NCI-H460 (cell line): ENCODE data around the gene SIPA1. TPM values are rescaled to one million over a fixed set of nuclear protein-coding genes. Genes with fewer than 3 reads are reported as not detected.
A peak's percentile ranks its signal among the peaks of the same experiment; 100 is the strongest.
"Not testable (repeated sequence)": the region's sequence is repeated elsewhere in the genome, so short reads cannot be mapped to it uniquely, and the experiment has no call there.

ENCODE experiments used
- DNase-seq: peaks from one replicate; pipeline ENCODE4 v3.0.0-alpha.2; 2016; ENCODE audit warnings: low read depth; ENCODE audit errors: extremely low read depth
- total RNA-seq: library from RNA; depleted of rRNA; stranded (reverse); fragments of >200 nt; shearing (Covaris generic); gene quantifications from 2 replicates; pipeline ENCODE4 v1.2.3, GENCODE V29; 2014

Gene SIPA1
- total RNA-seq, 1 experiment from 2014 or later: 6.0 TPM

DNA sequence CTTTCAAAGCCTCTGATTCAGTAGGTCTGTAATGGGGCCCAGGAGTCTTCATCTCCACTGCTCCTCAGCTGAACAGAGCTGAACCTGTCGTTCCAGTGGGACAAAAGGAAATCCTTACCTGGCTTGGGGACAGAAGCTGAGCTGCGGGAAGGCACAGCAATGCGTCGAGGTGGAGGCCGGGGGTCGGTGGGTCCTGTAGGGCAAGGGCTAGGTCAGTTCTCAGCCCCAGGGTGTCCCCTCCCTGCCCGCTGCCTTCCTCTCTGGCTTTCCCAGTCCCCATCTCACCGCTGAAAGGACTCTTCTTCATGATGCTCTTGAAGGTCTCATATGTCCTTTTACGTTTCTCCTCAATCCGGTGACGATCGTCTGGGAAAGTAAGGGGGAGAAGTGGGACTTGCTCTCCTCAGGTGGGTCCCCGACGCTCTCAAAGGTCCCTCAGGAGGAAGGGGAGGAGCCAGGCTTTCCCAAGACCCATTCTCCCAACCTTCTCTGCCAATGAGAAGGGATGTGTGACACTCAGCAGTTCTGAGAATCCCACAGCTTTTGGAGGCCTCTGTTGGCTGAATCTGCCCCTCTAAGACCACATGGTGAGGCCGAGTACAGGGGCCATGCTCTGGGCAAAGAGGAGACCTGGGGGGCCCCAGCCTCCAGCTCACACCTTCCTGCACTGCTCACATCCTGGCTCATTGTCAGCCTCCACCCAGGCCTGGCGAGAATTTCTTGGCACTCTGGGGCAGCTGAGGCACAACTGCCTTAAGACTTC is 17.9 kb downstream of the SIPA1 start:
- DNase-seq: no peak

DNA sequence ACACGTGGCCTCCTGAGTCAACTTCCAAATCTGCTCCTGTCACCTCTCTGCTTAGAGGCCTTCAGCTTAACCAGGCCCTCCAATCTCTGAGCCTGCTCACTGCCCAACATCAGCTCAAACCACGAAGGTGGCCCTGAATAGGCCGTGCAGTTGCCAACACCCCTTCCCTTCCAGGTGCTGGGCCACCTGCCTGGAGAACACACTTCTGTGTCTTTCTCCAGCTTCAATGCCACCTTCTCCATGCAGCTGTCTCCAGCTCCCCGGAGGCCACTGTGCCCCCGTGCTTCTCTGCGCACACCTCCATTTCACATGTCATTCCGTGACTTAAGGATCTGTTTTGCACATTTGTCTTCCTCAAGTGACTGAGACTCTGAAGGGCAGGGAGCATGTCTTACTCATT is 19.5 kb downstream of the SIPA1 start:
- DNase-seq: no peak

DNA sequence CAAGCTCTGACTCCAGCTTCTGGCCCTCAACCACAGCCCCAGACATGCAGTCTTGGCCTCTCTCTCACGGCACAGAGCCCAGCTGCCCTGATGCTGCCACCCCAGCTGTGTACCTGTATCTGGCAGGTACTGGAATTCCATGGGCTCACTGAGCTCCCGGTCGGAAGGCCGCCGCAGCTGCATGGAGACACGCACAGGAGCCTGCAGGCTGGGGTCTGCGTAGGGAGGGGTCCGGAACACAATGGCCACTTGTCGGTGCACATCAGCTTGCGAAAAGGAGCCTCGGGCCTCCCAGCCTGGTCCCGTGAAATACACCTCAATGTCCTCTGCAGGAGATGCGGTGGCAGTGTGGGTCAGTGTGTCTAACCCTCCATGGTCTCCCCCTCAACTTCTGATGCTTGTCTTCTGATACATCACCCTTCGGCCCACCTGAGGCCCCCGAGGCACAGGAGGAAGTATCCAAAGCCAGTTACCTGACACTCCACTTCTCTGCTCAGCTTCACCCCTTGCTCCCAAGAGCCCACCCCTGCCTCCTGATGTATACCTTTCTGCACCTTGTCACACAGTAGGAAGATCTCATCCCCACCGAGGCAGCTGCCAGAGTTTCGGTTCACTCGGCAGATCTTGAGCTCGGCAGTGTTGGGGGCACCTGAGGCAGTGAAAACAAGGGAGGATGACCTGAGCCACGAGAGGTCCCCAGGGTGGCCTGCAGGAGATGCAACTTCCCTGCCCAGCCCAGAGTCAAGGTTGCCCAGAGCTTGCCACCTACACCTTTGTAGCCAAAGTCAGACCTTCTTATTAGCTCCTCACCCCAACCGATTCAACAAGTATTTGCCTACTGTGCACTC is 20.5 kb downstream of the SIPA1 start:
- DNase-seq: no peak

DNA sequence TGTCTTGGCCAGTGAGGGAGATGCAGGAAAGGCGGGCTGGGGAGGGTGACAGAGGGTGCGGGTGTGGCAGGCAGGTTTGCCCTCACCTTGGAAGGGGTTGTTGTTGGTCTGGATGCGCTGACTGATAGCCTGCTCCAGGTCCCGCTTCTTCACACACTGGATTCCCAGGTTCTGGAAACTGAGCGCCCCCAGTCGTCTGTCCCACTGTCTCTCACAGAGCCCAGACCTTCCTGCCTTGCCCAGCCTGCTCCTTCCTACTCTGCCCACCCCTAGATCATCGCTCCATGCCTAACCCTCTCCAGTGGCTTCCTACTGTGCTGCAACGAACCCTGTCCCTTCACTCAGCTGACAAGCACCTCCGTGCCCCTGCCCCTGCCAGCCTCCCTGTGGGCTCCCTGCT is 22.1 kb downstream of the SIPA1 start:
- no peak for DNase-seq

DNA sequence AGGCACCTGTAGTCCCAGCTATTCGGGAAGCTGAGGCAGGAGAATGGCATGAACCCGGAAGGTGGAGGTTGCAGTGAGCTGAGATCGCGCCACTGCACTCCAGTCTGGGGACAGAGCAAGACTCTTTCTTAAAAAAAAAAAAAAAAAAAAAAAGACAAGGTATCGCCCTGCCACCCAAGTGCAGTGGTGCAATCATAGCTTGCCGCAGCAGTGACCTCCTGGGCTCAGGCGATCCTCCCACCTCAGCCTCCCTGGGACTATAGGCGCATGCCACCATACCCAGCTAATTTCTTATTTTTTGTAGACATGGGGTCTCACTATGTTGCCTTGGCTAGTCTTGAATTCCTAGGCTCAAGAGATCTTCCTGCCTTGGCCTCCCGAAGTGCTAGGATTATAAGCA is 23.0 kb downstream of the SIPA1 start:
- DNase-seq: not testable (repeated sequence)

DNA sequence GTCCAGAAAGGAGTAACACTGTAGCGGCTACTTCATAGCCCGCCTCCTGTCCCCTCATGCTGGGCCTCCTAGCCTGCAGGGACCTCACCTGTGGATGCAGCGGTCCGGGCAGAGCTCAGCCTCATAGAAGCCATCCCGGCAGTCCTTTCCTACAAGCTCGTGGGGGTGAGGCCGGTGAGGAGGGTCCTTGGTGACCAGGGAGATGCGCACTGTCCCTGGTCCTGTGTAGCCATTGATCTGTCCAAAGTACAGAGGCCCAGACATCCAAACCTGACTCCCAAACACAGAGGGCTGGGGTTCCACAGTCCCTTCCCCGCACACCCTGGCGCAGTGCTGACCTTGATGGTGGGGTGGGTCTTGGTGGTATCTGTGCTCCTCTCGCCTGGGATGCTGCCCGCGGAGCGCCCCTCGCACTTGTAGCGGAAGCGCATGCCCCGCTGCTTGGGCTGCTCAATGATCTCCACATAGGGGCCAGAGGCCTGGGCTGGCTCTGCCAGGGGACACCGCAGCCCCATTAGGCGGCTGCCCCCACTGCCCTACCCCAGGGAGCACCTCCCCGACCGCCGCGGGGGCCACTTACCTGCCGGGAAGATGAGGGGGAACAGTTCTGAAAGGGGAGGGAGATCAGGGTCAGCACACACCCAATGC is 23.8 kb downstream of the SIPA1 start:
- DNase-seq: no peak

- DNase-seq: no peak
Measured at GRCh38 chr11:65662247-65662798, 24.4 kb downstream of the SIPA1 start.

DNA sequence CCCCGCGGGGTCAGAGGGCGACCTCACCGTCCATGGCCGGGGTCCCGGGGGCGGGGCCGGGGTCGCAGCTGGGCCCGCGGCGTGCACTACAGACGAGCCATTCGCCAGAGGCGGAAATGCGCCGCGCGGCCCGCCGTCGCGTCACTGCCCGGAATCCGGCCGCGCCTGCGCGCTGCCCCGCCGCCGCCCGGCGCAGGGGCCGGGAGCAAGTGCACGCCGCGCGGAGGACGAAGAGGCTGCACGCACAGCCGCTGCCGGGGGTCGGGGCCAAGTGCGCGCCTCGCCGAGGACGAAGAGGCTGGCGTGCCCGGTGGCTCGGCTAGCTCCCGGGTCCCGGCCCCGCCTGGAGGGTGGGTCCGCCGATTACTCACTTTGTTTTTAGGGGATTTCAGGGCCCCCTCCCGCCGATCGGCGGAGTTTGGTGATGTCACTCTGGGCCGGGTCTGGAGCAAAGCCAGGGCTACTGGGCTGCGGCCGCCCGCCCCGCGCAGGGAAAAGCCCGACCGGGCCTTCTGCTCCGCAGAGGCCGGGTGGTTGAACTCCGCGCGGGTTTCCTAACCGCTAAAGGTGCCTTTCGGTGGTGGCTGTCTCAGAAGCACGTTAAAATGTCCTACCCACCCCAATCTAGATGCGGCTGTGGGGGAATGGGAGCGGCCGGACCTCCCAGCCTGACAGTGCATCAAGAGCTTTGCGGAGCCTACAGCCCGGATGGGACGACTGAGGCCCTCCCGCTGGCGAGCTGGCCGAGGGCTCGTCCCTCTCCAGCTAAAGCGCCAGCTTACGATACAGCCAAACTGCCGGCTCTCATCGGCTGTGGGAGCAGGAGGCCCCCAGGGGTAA is 25.1 kb downstream of the SIPA1 start, which contains the start of gene RELA:
TSS of gene RELA (minus strand) at position 118 of the 840 bp plus-strand sequence. CDS start at position 34, 84 bp downstream.
- DNase-seq: peak; percentile 84

- DNase-seq: no peak
Measured at GRCh38 chr11:65663639-65664200, 25.8 kb downstream of the SIPA1 start.

DNA sequence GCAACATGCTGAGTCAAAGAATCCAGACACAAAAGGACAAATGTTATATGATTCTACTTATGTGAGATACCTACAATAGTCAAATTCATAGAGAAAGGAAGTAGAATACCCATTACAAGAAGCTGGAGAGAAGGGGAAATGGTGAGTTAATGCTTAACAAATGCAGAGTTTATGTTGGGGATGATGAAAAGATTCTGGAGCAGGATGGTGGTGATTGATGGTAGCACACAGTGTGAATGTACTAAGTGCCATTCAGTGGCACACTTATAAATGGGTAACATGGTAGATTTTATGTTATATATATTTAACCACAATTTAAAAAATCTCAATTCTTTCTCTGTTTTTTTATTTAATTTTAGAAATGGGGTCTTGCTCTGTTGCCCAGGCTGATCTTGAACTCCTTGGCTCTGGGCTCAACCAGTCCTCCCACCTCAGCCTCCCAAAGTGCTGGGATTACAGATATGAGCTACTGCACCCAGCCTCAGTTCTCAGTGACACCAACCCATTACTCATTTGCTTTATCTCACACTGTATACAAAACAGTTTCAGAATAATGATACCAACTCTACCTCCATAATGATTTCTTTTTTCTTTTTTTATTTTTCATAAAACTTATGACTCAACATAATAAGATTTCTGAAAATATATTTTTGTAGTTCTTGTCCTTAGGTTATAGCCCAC is 34.4 kb downstream of the SIPA1 start:
- no peak for DNase-seq

GRCh38 chr11:65672982-65673381 is 35.1 kb downstream of the SIPA1 start:
- DNase-seq: no peak

- DNase-seq: no peak
Measured at GRCh38 chr11:65680192-65680743, 42.4 kb downstream of the SIPA1 start.

DNA sequence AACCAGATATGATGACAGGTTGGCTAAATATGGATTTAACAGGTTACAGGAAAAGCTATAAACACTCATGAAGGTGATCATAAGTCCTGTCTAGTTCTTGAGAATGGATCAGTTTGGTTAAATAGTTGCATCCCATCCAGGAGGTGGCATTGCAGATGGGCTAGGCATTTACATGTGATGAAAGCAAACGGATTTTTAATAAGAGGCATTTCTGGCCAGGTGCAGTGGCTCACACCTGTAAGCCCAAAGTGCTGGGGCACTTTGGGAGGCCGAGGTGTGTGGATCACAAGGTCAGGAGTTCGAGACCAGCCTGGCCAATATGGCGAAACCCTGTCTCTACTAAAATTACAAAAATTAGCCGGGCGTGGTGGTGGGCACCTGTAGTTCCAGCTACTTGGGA is 45.6 kb downstream of the SIPA1 start:
- DNase-seq: not testable (repeated sequence)

DNA sequence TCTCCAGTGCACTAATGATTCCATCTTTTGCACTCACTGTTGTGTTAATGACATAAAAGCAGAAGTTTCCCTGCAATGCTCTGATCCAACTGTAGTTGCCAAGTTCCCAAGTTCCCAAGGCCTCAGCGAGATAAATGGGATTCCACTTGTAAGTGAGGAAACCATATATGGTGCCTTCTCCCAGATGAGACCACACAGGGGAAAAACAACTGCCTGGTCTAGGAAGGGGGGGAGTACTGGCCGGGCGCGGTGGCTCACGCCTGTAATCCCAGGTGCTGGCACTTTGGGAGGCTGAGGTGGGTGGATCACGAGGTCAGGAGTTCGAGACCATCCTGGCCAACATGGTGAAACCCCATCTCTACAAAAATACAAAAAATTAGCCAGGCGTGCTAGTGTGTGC is 48.1 kb downstream of the SIPA1 start:
- no peak for DNase-seq

DNA sequence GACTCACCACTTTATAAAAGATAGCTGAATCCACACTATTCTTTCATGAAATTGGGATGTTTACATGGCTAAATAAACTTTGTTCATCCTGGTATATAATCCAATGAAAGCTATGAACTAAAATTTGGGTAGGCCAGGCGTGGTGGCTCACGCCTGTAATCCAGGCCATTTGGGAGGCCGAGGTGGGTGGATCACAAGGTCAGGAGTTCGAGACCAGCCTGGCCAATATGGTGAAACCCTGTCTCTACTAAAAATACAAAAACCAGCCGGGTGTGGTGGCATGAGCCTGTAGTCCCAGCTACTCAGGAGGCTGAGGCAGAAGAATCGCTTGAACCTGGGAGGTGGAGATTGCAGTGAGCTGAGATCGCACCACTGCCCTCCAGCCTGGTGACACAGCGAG is 53.9 kb downstream of the SIPA1 start:
- DNase-seq: not testable (repeated sequence)

- no peak for DNase-seq
Measured at GRCh38 chr11:65692367-65692766, 54.5 kb downstream of the SIPA1 start.

GRCh38 chr11:65695459-65696241 is 57.7 kb downstream of the SIPA1 start:
- DNase-seq: no peak
